Body of pancreas (tissue), 4 donors: ENCODE data around the gene COPA. TPM values are rescaled to one million over a fixed set of nuclear protein-coding genes. Genes with fewer than 3 reads are reported as not detected.

Experiments used
- ATAC-seq: fragments of 150-250 bp; one replicate; pipeline ENCODE4 v1.9.1; 2016
- DNase-seq, 4 donors: peaks; one replicate each; pipeline ENCODE4 v3.0.0-alpha.2; 2019
- H3K27ac ChIP-seq, 4 donors: fragments of 200-600 bp; sonication (generic); 1 replicate in 3 of 4; 2 replicates in 1 of 4; pipeline versions ENCODE4 v1.5.1 to v1.6.1; 2016 to 2019; ENCODE audit warnings: mild to moderate bottlenecking in 1 of 4, mixed read lengths in 1 of 4, moderate library complexity in 1 of 4
- H3K27me3 ChIP-seq, 2 donors: fragments of 200-600 bp; sonication (generic); one replicate each; pipeline ENCODE4 v1.6.0; 2016; ENCODE audit warnings: mild to moderate bottlenecking in 1 of 2
- H3K36me3 ChIP-seq, 2 donors: fragments of 200-600 bp; sonication (generic); replicated peaks in 1 of 2; 2 replicates each; pipeline ENCODE4 v1.5.1; 2016; ENCODE audit warnings: low read depth in 2 of 2; ENCODE audit not compliant: insufficient read depth in 1 of 2
- H3K4me1 ChIP-seq: fragments of 200-600 bp; sonication (generic); one replicate; pipeline ENCODE4 v1.6.0; 2016
- H3K4me3 ChIP-seq, 2 donors: fragments of 200-600 bp; sonication (generic); 1 replicate in 1 of 2; 2 replicates in 1 of 2; pipeline ENCODE4 v1.5.1; 2016 to 2019
- H3K9me3 ChIP-seq, 3 donors: fragments of 200-600 bp; sonication (generic); 1 replicate in 2 of 3; 2 replicates in 1 of 3; pipeline ENCODE4 v1.5.1; 2016
- CTCF ChIP-seq, 7 experiments: fragments of 450-650 bp in 4 of 7; fragments of 200-600 bp in 3 of 7; sonication (generic) in 3 of 7; IDR thresholded peaks; one replicate each; pipeline ENCODE4 v1.5.1; 2016 to 2019; ENCODE audit warnings: antibody characterized with exemption in 7 of 7
- POLR2A ChIP-seq, 3 donors: fragments of 450-650 bp; IDR thresholded peaks; one replicate each; pipeline ENCODE4 v1.6.1; 2016; ENCODE audit warnings: antibody characterized with exemption in 3 of 3, mild to moderate bottlenecking in 2 of 3
- WGBS, 2 donors: methylation state at CpG; one replicate each; pipeline ENCODE4 v1.1.5; 2017; 5-methylcytosine and 5-hydroxymethylcytosine counted together
- intact Hi-C: fragments of 100-400 bp; cut with DNase I; formaldehyde crosslinking; loops from one replicate; pipeline ENCODE4 v1.15.1; 2023
- total RNA-seq, 2 donors: library from RNA; depleted of rRNA; stranded (reverse); fragments of >200 nt; gene quantifications; one replicate each; pipeline ENCODE4 v1.1.0, GENCODE V29; 2016

The COPA gene
- total RNA-seq, 2 donors from 2014 or later = 75.8 to 86.7 TPM

- no peak overlapping the region for H3K27ac ChIP-seq
- H3K9me3 ChIP-seq = no peaks in the 10 kb centered on the region
- intact Hi-C loops = loop anchor here (10.0 kb wide), 1 partner anchor 266 kb away; no protein-coding TSS in a partner anchor
- no peak for DNase-seq
- H3K36me3 ChIP-seq = no peaks in the 10 kb centered on the region
- TF ChIP-seq CTCF (IDR thresholded peaks at IDR 0.05) = no peak
- TF ChIP-seq POLR2A (IDR thresholded peaks at IDR 0.05) = no peak
- H3K4me3 ChIP-seq = no peak overlapping the region
- H3K27me3 ChIP-seq = no peaks in the 10 kb centered on the region
- ATAC-seq = no peak
- H3K4me1 ChIP-seq = peaks cover 7% of the 10 kb centered on the region
Observed at GRCh38 chr1:160371346-160371631, 28.2 kb upstream of the COPA start.

GRCh38 chr1:160370561-160371345 lies 27.7 kb upstream of the COPA start:
- intact Hi-C loops = loop anchor here (10.0 kb wide), 1 partner anchor 266 kb away; no protein-coding TSS in a partner anchor
- peaks cover 4% of the 10 kb centered on the region for H3K4me1 ChIP-seq
- no peak for DNase-seq
- H3K9me3 ChIP-seq = no peaks in the 10 kb centered on the region
- 73 to 80% methylated on average over 20 to 35 of the region's 42 CpGs for WGBS, 2 donors
- no peak for ATAC-seq
- H3K4me3 ChIP-seq = no peak overlapping the region
- H3K27ac ChIP-seq = no peak overlapping the region
- H3K27me3 ChIP-seq = no peaks in the 10 kb centered on the region
- H3K36me3 ChIP-seq = no peaks in the 10 kb centered on the region
- TF ChIP-seq POLR2A (IDR thresholded peaks at IDR 0.05) (no peak), CTCF (IDR thresholded peaks at IDR 0.05) (no peak)

- Histone ChIP-seq H3K4me3 (no peak overlapping the region), H3K36me3 (no peaks in the 10 kb centered on the region), H3K4me1 (no peaks in the 10 kb centered on the region), H3K9me3 (no peaks in the 10 kb centered on the region), H3K27ac (no peak overlapping the region), H3K27me3 (no peaks in the 10 kb centered on the region)
- ATAC-seq = no peak
- WGBS, 2 donors = 93 to 94% methylated on average over 1 of the region's 1 CpG
- intact Hi-C loops = no loop called here
- TF ChIP-seq POLR2A (IDR thresholded peaks at IDR 0.05) (no peak), CTCF (IDR thresholded peaks at IDR 0.05) (no peak)
- DNase-seq = no peak
Observed at GRCh38 chr1:160369087-160369486, 26.0 kb upstream of the COPA start.

- H3K4me3 ChIP-seq = no peak overlapping the region
- intact Hi-C loops = no loop called here
- no peaks in the 10 kb centered on the region for H3K9me3 ChIP-seq
- H3K27me3 ChIP-seq = no peaks in the 10 kb centered on the region
- 58 to 65% methylated on average over 4 of the region's 4 CpGs for WGBS, 2 donors
- H3K36me3 ChIP-seq = no peaks in the 10 kb centered on the region
- DNase-seq (no peak), ATAC-seq (no peak)
- TF ChIP-seq CTCF (IDR thresholded peaks at IDR 0.05) (no peak), POLR2A (IDR thresholded peaks at IDR 0.05) (no peak)
- no peak overlapping the region for H3K27ac ChIP-seq
- no peaks in the 10 kb centered on the region for H3K4me1 ChIP-seq
Observed at GRCh38 chr1:160367934-160368923, 25.2 kb upstream of the COPA start.
